Nephron (organoid): ENCODE data around the gene FRMD5.
"Not testable (repeated sequence)": the region's sequence is repeated elsewhere in the genome, so short reads cannot be mapped to it uniquely, and the experiment has no call there.

ENCODE experiments used
- H3K27ac Mint-ChIP-seq, 3 experiments: 2 replicates each; pipeline ENCODE4 v1.8.0; 2020; ENCODE audit warnings: mixed read lengths in 3 of 3, mild to moderate bottlenecking in 2 of 3, moderate library complexity in 1 of 3
- H3K27me3 Mint-ChIP-seq: 2 replicates; pipeline ENCODE4 v1.8.0; 2021; ENCODE audit warnings: low read depth, mild to moderate bottlenecking, moderate library complexity, mixed read lengths
- H3K36me3 Mint-ChIP-seq: 2 replicates; pipeline ENCODE4 v1.8.0; 2020; ENCODE audit warnings: low read depth, mixed read lengths
- H3K4me1 Mint-ChIP-seq: 2 replicates; pipeline ENCODE4 v1.8.0; 2020; ENCODE audit warnings: mixed read lengths
- H3K4me3 Mint-ChIP-seq, 3 experiments: 2 replicates each; pipeline ENCODE4 v1.8.0; 2020; ENCODE audit warnings: mild to moderate bottlenecking in 3 of 3, mixed read lengths in 3 of 3, moderate library complexity in 2 of 3
- H3K9me3 Mint-ChIP-seq: 2 replicates; pipeline ENCODE4 v1.8.0; 2020; ENCODE audit warnings: mixed read lengths
- TF ChIP-seq, protein P1 (sequence below), 3 experiments: fragments of 200-600 bp; sonication (generic); IDR thresholded peaks; one replicate each; pipeline ENCODE4 v1.5.0; 2021; ENCODE audit warnings: antibody characterized with exemption in 3 of 3; ENCODE audit not compliant: unreplicated experiment in 3 of 3

FRMD5 gene

DNA sequence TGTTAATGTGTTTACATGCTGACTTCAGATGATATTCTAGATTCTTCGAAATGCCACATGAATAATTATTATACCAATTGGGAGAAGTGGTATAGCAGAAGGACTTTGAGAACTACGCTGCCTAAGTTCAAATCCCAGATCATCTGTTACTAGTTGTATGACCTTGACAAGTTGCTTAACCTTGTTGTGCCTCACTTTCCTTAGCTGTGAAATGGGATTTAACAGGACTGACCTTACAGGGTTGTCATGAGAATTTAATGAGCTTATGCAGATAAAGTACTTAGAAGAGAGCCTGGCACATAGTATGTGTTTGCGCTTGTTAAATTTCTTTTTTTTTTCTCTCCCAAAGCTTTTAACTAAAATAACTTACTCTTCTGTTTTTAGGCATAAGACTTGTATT, 343.8 kb downstream of the FRMD5 start:
- no peaks in the 10 kb centered on the region for H3K9me3 Mint-ChIP-seq
- no peak overlapping the region for H3K4me3 Mint-ChIP-seq
- H3K4me1 Mint-ChIP-seq: no peaks in the 10 kb centered on the region
- peaks cover 12% of the 10 kb centered on the region for H3K36me3 Mint-ChIP-seq
- TF ChIP-seq, protein P1, sequence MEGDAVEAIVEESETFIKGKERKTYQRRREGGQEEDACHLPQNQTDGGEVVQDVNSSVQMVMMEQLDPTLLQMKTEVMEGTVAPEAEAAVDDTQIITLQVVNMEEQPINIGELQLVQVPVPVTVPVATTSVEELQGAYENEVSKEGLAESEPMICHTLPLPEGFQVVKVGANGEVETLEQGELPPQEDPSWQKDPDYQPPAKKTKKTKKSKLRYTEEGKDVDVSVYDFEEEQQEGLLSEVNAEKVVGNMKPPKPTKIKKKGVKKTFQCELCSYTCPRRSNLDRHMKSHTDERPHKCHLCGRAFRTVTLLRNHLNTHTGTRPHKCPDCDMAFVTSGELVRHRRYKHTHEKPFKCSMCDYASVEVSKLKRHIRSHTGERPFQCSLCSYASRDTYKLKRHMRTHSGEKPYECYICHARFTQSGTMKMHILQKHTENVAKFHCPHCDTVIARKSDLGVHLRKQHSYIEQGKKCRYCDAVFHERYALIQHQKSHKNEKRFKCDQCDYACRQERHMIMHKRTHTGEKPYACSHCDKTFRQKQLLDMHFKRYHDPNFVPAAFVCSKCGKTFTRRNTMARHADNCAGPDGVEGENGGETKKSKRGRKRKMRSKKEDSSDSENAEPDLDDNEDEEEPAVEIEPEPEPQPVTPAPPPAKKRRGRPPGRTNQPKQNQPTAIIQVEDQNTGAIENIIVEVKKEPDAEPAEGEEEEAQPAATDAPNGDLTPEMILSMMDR (IDR thresholded peaks at IDR 0.05; ENCODE audit: unreplicated experiment in 3 of 3): no peak
- H3K27me3 Mint-ChIP-seq: no peaks in the 10 kb centered on the region
- no peak overlapping the region for H3K27ac Mint-ChIP-seq

DNA sequence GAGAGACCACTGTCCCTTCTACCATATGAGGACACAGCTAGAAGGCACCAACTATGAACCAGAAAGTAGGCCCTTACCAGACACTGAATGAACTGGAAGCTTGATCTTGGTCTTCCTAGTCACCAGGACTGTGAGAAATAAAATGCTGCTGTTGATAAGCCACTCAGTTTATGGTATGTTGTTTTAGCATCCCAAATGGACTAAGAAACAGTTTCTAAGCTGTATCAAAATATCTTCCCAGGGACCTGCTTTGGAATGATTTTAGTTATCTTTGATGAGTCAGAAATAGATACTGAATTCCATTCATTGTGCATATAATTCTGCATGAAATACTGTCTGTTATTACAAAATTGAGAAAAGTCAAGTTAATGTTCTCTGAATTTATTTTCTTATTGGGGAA, 349.6 kb downstream of the FRMD5 start:
- H3K27ac Mint-ChIP-seq: no peak overlapping the region
- TF ChIP-seq, protein P1 (IDR thresholded peaks at IDR 0.05; ENCODE audit: unreplicated experiment in 3 of 3): no peak
- no peaks in the 10 kb centered on the region for H3K4me1 Mint-ChIP-seq
- H3K36me3 Mint-ChIP-seq: peaks cover 13% of the 10 kb centered on the region
- H3K4me3 Mint-ChIP-seq: no peak overlapping the region
- no peaks in the 10 kb centered on the region for H3K27me3 Mint-ChIP-seq
- no peaks in the 10 kb centered on the region for H3K9me3 Mint-ChIP-seq

DNA sequence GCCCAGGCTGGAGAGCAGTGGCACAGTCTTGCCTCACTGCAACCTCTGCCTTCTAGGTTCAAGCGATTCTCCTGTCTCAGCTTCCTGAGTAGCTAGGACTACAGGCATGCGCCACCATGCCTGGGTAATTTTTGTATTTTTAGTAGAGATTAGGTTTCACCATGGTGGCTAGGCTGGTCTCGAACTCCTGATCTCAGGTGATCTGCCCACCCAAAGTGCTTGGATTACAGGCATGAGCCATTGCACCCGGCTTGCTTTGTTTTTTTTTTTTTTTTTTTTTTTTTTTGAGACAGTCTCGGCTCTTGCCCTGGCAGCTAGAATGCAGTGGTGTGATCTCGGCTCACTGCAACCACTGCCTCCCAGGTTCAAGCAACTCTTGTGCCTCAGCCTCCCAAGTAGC, 362.6 kb downstream of the FRMD5 start:
- not testable (repeated sequence) for H3K4me3 Mint-ChIP-seq, H3K27ac Mint-ChIP-seq, H3K9me3 Mint-ChIP-seq, H3K27me3 Mint-ChIP-seq, H3K4me1 Mint-ChIP-seq
- H3K36me3 Mint-ChIP-seq: peaks cover 19% of the 10 kb centered on the region

DNA sequence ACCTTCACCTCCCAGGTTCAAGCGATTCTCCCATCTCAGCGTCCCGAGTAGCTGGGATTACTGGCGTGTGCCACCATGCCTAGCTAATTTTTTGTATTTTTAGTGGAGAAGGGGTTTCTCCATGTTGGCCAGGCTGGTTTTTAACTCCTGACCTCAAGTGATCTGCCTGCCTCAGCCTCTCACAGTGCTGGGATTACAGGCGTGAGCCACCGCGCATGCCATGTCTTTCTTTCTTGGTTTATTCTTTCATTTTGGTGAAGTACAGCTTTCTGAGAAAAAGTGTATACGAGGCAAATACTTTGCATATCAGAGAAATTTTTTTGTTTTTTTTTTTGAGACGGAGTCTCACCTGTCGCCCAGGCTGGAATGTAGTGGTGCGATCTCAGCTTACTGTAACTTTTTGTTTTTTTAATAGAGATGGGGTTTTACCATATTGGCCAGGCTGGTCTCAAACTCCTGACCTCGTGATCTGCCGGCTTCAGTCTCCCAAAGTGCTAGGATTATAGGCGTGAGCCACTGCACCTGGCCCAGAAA, 363.5 kb downstream of the FRMD5 start:
- H3K36me3 Mint-ChIP-seq: peaks cover 19% of the 10 kb centered on the region
- H3K27me3 Mint-ChIP-seq, H3K27ac Mint-ChIP-seq, H3K4me3 Mint-ChIP-seq, H3K9me3 Mint-ChIP-seq: not testable (repeated sequence)
- peaks cover 16% of the 10 kb centered on the region for H3K4me1 Mint-ChIP-seq

DNA sequence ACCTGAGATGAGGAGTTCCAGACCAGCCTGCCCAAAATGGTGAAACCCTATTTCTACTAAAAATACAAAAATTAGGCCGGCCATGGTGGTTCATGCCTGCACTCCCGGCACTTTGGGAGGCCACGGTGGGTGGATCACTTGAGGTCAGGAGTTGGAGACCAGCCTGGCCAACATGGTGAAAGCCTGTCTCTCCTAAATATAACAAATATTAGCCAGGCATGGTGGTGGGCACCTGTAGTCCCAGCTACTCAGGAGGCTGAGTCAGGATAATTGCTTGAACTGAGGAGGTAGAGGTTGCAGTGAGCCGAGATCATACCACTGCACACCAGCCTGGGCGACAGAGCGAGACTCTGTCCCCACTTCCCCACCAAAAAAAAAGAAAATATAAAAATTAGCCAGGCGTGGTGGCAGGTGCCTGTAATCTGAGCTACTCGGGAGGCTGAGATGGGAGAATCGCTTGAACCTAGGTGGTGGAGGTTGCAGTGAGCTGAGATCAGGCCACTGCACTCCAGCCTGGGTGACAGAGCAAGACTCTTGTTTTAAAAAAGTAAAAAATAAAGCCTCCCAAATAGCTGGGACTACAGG, 364.3 kb downstream of the FRMD5 start:
- not testable (repeated sequence) for H3K4me3 Mint-ChIP-seq, H3K9me3 Mint-ChIP-seq, H3K27ac Mint-ChIP-seq, H3K27me3 Mint-ChIP-seq
- peaks cover 14% of the 10 kb centered on the region for H3K36me3 Mint-ChIP-seq
- peaks cover 16% of the 10 kb centered on the region for H3K4me1 Mint-ChIP-seq

DNA sequence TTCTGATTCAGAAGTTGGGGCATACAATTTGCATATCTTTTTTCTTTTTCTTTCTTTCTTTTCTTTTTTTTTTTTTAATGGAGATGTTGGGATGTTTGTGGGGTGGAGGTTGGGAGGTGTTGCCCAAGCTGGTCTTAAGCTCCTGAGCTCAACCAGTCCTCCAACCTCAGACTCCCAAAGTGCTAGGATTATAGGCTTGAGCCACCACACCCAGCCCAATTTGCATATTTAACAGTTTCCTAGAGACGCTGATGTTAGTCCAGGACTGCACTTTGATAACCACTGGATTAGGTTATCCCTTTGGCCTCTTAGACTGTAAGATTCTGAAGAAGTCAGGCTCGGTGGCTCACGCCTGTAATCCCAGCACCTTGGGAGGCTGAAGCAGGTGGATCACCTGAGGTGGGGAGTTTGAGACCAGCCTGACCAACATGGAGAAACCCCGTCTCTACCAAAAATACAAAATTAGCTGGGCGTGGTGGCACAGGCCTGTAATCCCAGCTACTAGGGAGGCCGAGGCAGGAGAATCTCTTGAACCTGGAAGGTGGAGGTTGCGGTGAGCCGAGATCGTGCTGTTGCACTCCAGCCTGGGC, 365.0 kb downstream of the FRMD5 start:
- not testable (repeated sequence) for H3K27ac Mint-ChIP-seq, H3K27me3 Mint-ChIP-seq, H3K36me3 Mint-ChIP-seq, H3K9me3 Mint-ChIP-seq, H3K4me3 Mint-ChIP-seq
- H3K4me1 Mint-ChIP-seq: peaks cover 16% of the 10 kb centered on the region

DNA sequence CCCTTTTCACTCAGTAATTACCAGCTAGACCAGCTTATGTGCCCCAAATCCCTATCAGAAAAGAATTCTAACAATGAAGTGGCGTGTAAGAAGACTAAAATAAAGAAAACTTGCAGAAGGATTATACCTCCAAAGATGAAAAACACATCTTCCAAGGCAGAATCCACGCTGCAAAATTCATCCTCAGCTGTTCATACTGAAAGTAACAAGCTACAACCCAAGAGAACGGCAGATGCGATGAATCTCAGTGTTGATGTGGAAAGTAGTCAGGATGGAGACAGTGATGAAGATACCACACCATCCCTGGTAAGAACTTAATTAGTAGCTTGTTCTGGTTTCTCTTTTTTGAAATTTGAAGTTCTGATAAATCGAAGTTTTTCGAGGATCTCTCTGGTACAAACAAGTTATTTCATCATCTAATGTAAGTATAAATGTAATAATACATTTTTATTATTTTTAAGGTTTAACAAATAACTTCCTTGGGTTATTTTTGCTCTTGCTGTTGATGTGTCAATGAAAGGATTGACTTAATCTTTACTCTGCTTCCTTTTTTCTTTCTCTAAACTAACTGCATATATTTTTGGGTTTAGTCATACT, 366.9 kb downstream of the FRMD5 start:
- H3K9me3 Mint-ChIP-seq: peaks cover 3% of the 10 kb centered on the region
- H3K36me3 Mint-ChIP-seq: peaks cover 9% of the 10 kb centered on the region
- peak overlapping the region; percentile 79 to 87 (median 84) for H3K4me3 Mint-ChIP-seq

More for the DNA sequence above, 366.9 kb downstream of the FRMD5 start:
- Mint-ChIP-seq H3K4me1 (peaks cover 24% of the 10 kb centered on the region), H3K27ac (peak overlapping the region in 2 of 3 experiments; percentile 43 to 57), H3K27me3 (no peaks in the 10 kb centered on the region)
- TF ChIP-seq, protein P1 (IDR thresholded peaks at IDR 0.05; ENCODE audit: unreplicated experiment in 3 of 3): no peak
